ENCODE data around the gene KPNA6. TPM values are rescaled to one million over a fixed set of nuclear protein-coding genes. Genes with fewer than 3 reads are reported as not detected.
A peak's percentile ranks its signal among the peaks of the same experiment; 100 is the strongest.
"Not testable (repeated sequence)": the region's sequence is repeated elsewhere in the genome, so short reads cannot be mapped to it uniquely, and the experiment has no call there.

KPNA6 gene
- total RNA-seq, 6 experiments from 2014 or later = 23.4 to 44.6 (median 34.0) TPM

DNA sequence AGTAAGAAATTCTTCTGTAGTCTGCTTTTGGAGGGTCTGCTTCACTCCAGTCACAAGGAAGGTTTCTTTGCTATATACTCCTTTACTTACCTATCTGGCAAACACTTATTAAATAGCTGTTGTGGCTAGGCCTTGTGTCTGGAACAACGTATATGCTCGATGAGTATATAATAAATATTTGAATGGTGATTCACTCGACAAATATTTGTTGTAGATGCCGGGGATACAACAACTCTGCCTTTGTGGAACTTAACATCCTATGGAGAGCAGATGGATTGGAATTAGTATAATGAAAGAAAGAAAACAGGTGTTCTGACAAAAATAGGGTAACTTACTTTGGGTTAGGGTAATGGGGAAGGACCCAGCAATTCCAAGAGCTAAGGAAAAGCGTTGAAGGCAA lies 31.1 kb downstream of the KPNA6 start:
- Histone ChIP-seq H3K27me3 (no peaks in the 10 kb centered on the region), H3K4me3 (no peak overlapping the region), H3K9me3 (no peaks in the 10 kb centered on the region), H3K4me1 (peaks cover 0 to 10% (median 0%) of the 10 kb centered on the region in 4 donors), H3K36me3 (no peaks in the 10 kb centered on the region), H3K27ac (no peak overlapping the region)
- ATAC-seq (no peak), DNase-seq (no peak)
- WGBS (ENCODE audit: insufficient coverage, low coverage, low lambda C conversion rate, missing lambda C conversion rate) = 51% methylated on average over 5 of the region's 5 CpGs
- intact Hi-C loops (cut with DNase I) = no loop called here
- TF ChIP-seq, protein P1, sequence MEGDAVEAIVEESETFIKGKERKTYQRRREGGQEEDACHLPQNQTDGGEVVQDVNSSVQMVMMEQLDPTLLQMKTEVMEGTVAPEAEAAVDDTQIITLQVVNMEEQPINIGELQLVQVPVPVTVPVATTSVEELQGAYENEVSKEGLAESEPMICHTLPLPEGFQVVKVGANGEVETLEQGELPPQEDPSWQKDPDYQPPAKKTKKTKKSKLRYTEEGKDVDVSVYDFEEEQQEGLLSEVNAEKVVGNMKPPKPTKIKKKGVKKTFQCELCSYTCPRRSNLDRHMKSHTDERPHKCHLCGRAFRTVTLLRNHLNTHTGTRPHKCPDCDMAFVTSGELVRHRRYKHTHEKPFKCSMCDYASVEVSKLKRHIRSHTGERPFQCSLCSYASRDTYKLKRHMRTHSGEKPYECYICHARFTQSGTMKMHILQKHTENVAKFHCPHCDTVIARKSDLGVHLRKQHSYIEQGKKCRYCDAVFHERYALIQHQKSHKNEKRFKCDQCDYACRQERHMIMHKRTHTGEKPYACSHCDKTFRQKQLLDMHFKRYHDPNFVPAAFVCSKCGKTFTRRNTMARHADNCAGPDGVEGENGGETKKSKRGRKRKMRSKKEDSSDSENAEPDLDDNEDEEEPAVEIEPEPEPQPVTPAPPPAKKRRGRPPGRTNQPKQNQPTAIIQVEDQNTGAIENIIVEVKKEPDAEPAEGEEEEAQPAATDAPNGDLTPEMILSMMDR (IDR thresholded peaks at IDR 0.05) = no peak
- TF ChIP-seq POLR2A (IDR thresholded peaks at IDR 0.05) = no peak

DNA sequence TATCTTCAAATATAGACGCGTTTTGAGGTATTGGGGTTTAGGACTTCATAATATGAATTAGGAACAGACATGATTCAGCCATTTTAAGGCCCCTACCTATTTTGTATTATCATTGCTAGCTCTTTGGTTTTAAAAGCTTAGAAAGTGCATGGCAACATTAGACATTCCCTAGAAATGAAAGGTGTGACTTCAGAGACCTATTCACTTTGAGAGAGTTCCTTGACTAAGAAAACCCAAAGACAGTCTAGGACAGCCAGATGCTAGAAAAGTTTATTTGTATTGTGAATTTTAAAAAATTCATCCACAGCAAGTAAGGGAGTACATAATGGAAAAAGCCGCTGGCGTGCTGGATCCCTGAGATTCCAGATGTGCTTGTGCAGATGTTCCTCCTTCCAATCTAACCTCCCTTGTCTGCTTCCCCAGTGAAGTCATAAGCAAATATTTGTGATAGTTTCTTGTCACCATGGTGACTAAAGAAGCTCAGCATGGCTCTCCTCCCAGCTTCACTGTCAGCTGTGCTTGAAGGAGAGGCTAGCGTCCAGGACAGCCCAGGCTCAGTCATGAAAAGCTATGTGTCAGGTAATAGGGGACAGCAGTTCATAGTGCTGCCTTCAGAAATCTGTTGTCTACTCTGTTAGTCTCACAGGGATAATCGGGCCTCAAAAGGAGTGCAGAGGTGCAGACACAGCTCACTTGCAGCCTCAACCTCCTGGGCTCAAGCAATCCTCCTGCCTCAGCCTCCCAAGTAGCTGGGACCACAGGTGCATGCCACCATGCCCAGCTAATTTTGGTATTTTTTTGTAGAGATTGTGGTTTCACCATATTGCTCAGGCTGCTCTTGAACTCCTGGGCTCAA lies 34.8 kb downstream of the KPNA6 start:
- intact Hi-C loops (cut with DNase I) = no loop called here
- DNase-seq (peak in 2 of 3 donors; percentile 57 to 58), ATAC-seq (peak; percentile 85 to 94 (median 91))
- Histone ChIP-seq H3K4me3 (no peak overlapping the region), H3K9me3 (no peaks in the 10 kb centered on the region), H3K36me3 (no peaks in the 10 kb centered on the region), H3K4me1 (peaks cover 0 to 10% (median 0%) of the 10 kb centered on the region in 4 donors), H3K27ac (no peak overlapping the region), H3K27me3 (no peaks in the 10 kb centered on the region)
- no peak for TF ChIP-seq POLR2A (IDR thresholded peaks at IDR 0.05)
- TF ChIP-seq, protein P1 (IDR thresholded peaks at IDR 0.05) = no peak
- WGBS (ENCODE audit: insufficient coverage, low coverage, low lambda C conversion rate, missing lambda C conversion rate) = 66% methylated on average over 5 of the region's 6 CpGs

DNA sequence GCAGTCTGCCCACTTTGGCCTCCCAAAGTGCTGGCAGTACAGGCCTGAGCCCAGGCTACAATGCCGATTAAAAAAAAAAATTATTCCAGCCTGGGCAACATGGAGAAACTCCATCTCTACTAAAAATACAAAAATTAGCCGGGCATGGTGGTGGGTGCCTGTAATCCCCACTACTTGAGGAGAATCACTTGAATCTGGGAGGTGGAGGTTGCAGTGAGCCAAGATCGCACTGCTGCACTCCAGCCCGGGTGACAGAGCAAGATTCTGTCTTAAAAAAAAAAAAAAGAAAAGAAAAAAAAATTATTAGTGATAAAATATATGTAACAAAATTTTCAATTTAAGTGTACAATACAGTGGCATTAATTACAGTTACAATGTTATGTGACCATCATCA lies 35.4 kb downstream of the KPNA6 start:
- H3K4me3 ChIP-seq; DNase-seq; H3K36me3 ChIP-seq; H3K27me3 ChIP-seq; H3K27ac ChIP-seq; ATAC-seq; H3K9me3 ChIP-seq; intact Hi-C loops (cut with DNase I): not testable (repeated sequence)
- 93% methylated on average over 4 of the region's 4 CpGs for WGBS (ENCODE audit: insufficient coverage, low coverage, low lambda C conversion rate, missing lambda C conversion rate)
- H3K4me1 ChIP-seq = peaks cover 0 to 10% (median 0%) of the 10 kb centered on the region in 4 donors

DNA sequence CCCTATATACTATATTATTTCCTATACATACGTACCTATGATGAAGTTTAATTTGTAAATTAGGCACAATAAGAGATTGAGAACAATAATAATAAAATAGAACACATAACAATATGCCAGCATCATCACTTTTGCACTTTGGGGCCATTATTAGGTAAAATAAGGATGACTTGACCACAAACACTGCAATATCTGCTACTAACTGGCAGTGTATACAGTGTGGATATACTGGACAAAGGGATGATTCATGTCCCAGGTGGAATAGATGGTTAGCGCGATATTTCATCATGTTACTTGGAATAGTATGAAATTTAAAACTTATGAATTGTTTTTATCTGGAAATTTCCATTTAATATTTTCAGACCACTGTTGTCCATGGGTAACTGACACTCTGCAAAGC lies 36.2 kb downstream of the KPNA6 start:
- H3K36me3 ChIP-seq = no peaks in the 10 kb centered on the region
- H3K9me3 ChIP-seq = no peaks in the 10 kb centered on the region
- no peak overlapping the region for H3K4me3 ChIP-seq
- intact Hi-C loops (cut with DNase I) = no loop called here
- ATAC-seq (no peak), DNase-seq (no peak)
- TF ChIP-seq POLR2A (IDR thresholded peaks at IDR 0.05) = no peak
- TF ChIP-seq, protein P1 (IDR thresholded peaks at IDR 0.05) = no peak
- H3K4me1 ChIP-seq = peaks cover 0 to 10% (median 0%) of the 10 kb centered on the region in 4 donors
- WGBS (ENCODE audit: insufficient coverage, low coverage, low lambda C conversion rate, missing lambda C conversion rate) = 100% methylated on average over 3 of the region's 3 CpGs
- H3K27me3 ChIP-seq = no peaks in the 10 kb centered on the region
- H3K27ac ChIP-seq = no peak overlapping the region

DNA sequence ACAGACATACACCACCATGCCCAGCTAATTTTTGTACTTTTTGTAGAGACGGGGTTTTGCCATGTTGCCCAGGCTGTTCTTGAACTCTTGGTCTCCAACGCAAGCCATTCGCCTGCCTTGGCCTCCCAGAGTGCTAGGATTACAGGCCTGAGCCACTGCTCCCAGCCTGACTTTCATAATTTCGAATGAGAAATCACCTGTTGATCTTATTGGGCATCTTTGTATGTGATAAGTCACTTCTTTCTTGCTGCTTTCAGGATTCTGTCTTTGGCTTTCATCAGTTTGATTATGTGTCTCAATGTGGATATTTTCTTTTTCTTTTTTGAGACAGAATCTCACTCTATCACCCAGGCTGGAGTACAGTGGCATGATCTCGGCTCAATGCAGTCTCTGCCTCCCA lies 39.9 kb downstream of the KPNA6 start:
- WGBS (ENCODE audit: insufficient coverage, low coverage, low lambda C conversion rate, missing lambda C conversion rate) = 94% methylated on average over 4 of the region's 5 CpGs
- H3K27ac ChIP-seq; H3K9me3 ChIP-seq; H3K27me3 ChIP-seq; DNase-seq; intact Hi-C loops (cut with DNase I); H3K4me3 ChIP-seq; H3K4me1 ChIP-seq; ATAC-seq; H3K36me3 ChIP-seq: not testable (repeated sequence)
